H9 (cell line): ENCODE results near the gene DTNB. TPM values are rescaled to one million over a fixed set of nuclear protein-coding genes. Genes with fewer than 3 reads are reported as not detected.

Experiments
- DNase-seq: peaks from one replicate; pipeline ENCODE4 v3.0.0-alpha.2; 2017
- H2AFZ ChIP-seq: one replicate; pipeline ENCODE4 v1.6.1; 2013; ENCODE audit warnings: mild to moderate bottlenecking, low read length, control low read depth, moderate library complexity
- H2AK5ac ChIP-seq: 2 replicates; pipeline ENCODE4 v1.6.1; 2013; ENCODE audit warnings: low read length, control low read depth, mixed read lengths; ENCODE audit not compliant: insufficient read length
- H2BK120ac ChIP-seq: one replicate; pipeline ENCODE4 v1.6.1; 2013; ENCODE audit warnings: low read depth, mild to moderate bottlenecking, low read length, control low read depth, inconsistent platforms; ENCODE audit not compliant: poor library complexity, severe bottlenecking
- H2BK12ac ChIP-seq: 2 replicates; pipeline ENCODE4 v1.6.1; 2013; ENCODE audit warnings: low read length, control low read depth, mixed read lengths, low read depth; ENCODE audit not compliant: insufficient read length
- H2BK15ac ChIP-seq: 2 replicates; pipeline ENCODE4 v1.6.1; 2013; ENCODE audit warnings: low read depth, low read length, control low read depth
- H2BK20ac ChIP-seq: one replicate; pipeline ENCODE4 v1.6.1; 2013; ENCODE audit warnings: low read depth, mild to moderate bottlenecking, low read length, control low read depth, inconsistent platforms; ENCODE audit not compliant: poor library complexity, severe bottlenecking
- H2BK5ac ChIP-seq: 2 replicates; pipeline ENCODE4 v1.6.1; 2013; ENCODE audit warnings: low read length, control low read depth, mixed read lengths; ENCODE audit not compliant: insufficient read length
- H3K14ac ChIP-seq: 2 replicates; pipeline ENCODE4 v1.6.1; 2013; ENCODE audit warnings: low read length, control low read depth; ENCODE audit not compliant: insufficient read depth
- H3K18ac ChIP-seq: 2 replicates; pipeline ENCODE4 v1.6.1; 2013; ENCODE audit warnings: low read depth, mild to moderate bottlenecking, mixed read lengths, low read length, control low read depth; ENCODE audit not compliant: insufficient read length
- H3K23ac ChIP-seq: 2 replicates; pipeline ENCODE4 v1.6.1; 2013; ENCODE audit warnings: low read length, control low read depth, mixed read lengths, low read depth; ENCODE audit not compliant: insufficient read length
- H3K23me2 ChIP-seq: 2 replicates; pipeline ENCODE4 v1.6.1; 2013; ENCODE audit warnings: low read depth, mild to moderate bottlenecking, mixed read lengths, low read length, control low read depth; ENCODE audit not compliant: insufficient read length, poor library complexity, severe bottlenecking
- H3K27ac ChIP-seq: 2 replicates; pipeline ENCODE4 v1.5.1; 2013; ENCODE audit warnings: low read length, control low read depth, mixed read lengths, low read depth; ENCODE audit not compliant: insufficient read length
- H3K27me3 ChIP-seq: 2 replicates; pipeline ENCODE4 v1.6.1; 2013; ENCODE audit warnings: low read length, control low read depth, inconsistent platforms; ENCODE audit not compliant: insufficient read depth
- H3K4ac ChIP-seq: 2 replicates; pipeline ENCODE4 v1.6.1; 2013; ENCODE audit warnings: low read depth, mild to moderate bottlenecking, control low read depth, inconsistent platforms, low read length, moderate library complexity
- H3K4me1 ChIP-seq: 2 replicates; pipeline ENCODE4 v1.6.1; 2013; ENCODE audit warnings: low read length, control low read depth, inconsistent platforms; ENCODE audit not compliant: insufficient read depth
- H3K4me2 ChIP-seq: 2 replicates; pipeline ENCODE4 v1.6.1; 2013; ENCODE audit warnings: low read length, control low read depth, mixed read lengths; ENCODE audit not compliant: insufficient read length, insufficient read depth
- H3K56ac ChIP-seq: 2 replicates; pipeline ENCODE4 v1.6.1; 2013; ENCODE audit warnings: low read depth, mild to moderate bottlenecking, mixed read lengths, low read length, control low read depth; ENCODE audit not compliant: insufficient read length
- H3K79me1 ChIP-seq: 2 replicates; pipeline ENCODE4 v1.6.1; 2013; ENCODE audit warnings: low read depth, mild to moderate bottlenecking, moderate library complexity, low read length, control low read depth, inconsistent platforms; ENCODE audit not compliant: insufficient read depth, poor library complexity, severe bottlenecking
- H3K79me2 ChIP-seq: 2 replicates; pipeline ENCODE4 v1.6.1; 2013; ENCODE audit warnings: low read length, control low read depth, inconsistent platforms; ENCODE audit not compliant: insufficient read depth
- H3K9ac ChIP-seq: 2 replicates; pipeline ENCODE4 v1.6.1; 2013; ENCODE audit warnings: low read length, control low read depth, mixed read lengths; ENCODE audit not compliant: insufficient read length; ENCODE audit errors: extremely low read depth
- H3K9me3 ChIP-seq: one replicate; pipeline ENCODE4 v1.6.1; 2013; ENCODE audit warnings: low read depth, low read length, inconsistent platforms; ENCODE audit not compliant: control insufficient read depth
- H3T11ph ChIP-seq: one replicate; pipeline ENCODE4 v1.6.1; 2013; ENCODE audit warnings: mild to moderate bottlenecking, low read length, control low read depth, inconsistent platforms
- H4K20me1 ChIP-seq: one replicate; pipeline ENCODE4 v1.6.1; 2013; ENCODE audit not compliant: control insufficient read depth, insufficient read length, insufficient read depth
- H4K5ac ChIP-seq: 2 replicates; pipeline ENCODE4 v1.6.1; 2013; ENCODE audit warnings: low read depth, mild to moderate bottlenecking, mixed read lengths, low read length, control low read depth; ENCODE audit not compliant: insufficient read length
- H4K8ac ChIP-seq: replicated peaks from 2 replicates; pipeline ENCODE4 v1.6.1; 2013; ENCODE audit warnings: low read length, control low read depth, mixed read lengths, low read depth; ENCODE audit not compliant: insufficient read length
- H4K91ac ChIP-seq: 2 replicates; pipeline ENCODE4 v1.6.1; 2013; ENCODE audit warnings: low read depth, mild to moderate bottlenecking, moderate library complexity, mixed read lengths, low read length, control low read depth; ENCODE audit not compliant: insufficient read length
- H3K27ac Mint-ChIP-seq, 3 experiments: 2 replicates in 2 of 3; 3 replicates in 1 of 3; pipeline ENCODE4 v1.8.0; 2020 to 2021; ENCODE audit warnings: mixed read lengths in 3 of 3, mild to moderate bottlenecking in 1 of 3, moderate library complexity in 1 of 3
- H3K27me3 Mint-ChIP-seq: 2 replicates; pipeline ENCODE4 v1.8.0; 2021; ENCODE audit warnings: low read depth, mild to moderate bottlenecking, moderate library complexity, mixed read lengths
- H3K36me3 Mint-ChIP-seq, 3 experiments: 2 replicates in 2 of 3; 3 replicates in 1 of 3; pipeline ENCODE4 v1.8.0; 2020 to 2021; ENCODE audit warnings: low read depth in 3 of 3, mixed read lengths in 3 of 3; ENCODE audit not compliant: insufficient read depth in 1 of 3
- H3K4me1 Mint-ChIP-seq, 2 experiments: 2 replicates each; pipeline ENCODE4 v1.8.0; 2020; ENCODE audit warnings: mixed read lengths in 2 of 2
- H3K4me3 Mint-ChIP-seq, 2 experiments: 2 replicates in 1 of 2; 3 replicates in 1 of 2; pipeline ENCODE4 v1.8.0; 2020 to 2021; ENCODE audit warnings: mild to moderate bottlenecking in 2 of 2, mixed read lengths in 2 of 2, moderate library complexity in 1 of 2
- H3K9me3 Mint-ChIP-seq, 2 experiments: 2 replicates in 1 of 2; 3 replicates in 1 of 2; pipeline ENCODE4 v1.8.0; 2020; ENCODE audit warnings: mild to moderate bottlenecking in 2 of 2, mixed read lengths in 2 of 2, moderate library complexity in 1 of 2
- CTCF ChIP-seq: fragments of 200-600 bp; sonication (generic); conservative IDR thresholded peaks from 3 replicates; pipeline ENCODE4 v1.8.0; 2021; ENCODE audit warnings: antibody characterized with exemption, mild to moderate bottlenecking
- WGBS: extraction: QIAGEN DNeasy Blood & Tissue Kit; methylation state at CpG from one replicate; pipeline ENCODE4 v1.1.7; 2013; ENCODE audit warnings: missing lambda C conversion rate, low lambda C conversion rate, mixed read lengths; ENCODE audit not compliant: insufficient read length; ENCODE audit errors: extremely low coverage; 5-methylcytosine and 5-hydroxymethylcytosine counted together
- total RNA-seq: library from RNA; stranded (reverse); gene quantifications from 2 replicates; pipeline ENCODE4 v1.2.1, GENCODE V29; 2021

Gene DTNB
- total RNA-seq, 1 experiment from 2014 or later, result 26.7 TPM

- Histone ChIP-seq H3K4ac (no peak overlapping the region), H3K23me2 (no peaks in the 10 kb centered on the region), H3K56ac (no peak overlapping the region), H2BK120ac (no peak overlapping the region), H3T11ph (no peak overlapping the region), H2BK20ac (no peak overlapping the region), H3K4me1 (no peaks in the 10 kb centered on the region), H2BK5ac (no peak overlapping the region), H3K79me1 (no peaks in the 10 kb centered on the region), H3K27me3 (no peaks in the 10 kb centered on the region), H2BK15ac (no peak overlapping the region), H4K5ac (no peak overlapping the region), H3K14ac (no peak overlapping the region), H3K79me2 (no peaks in the 10 kb centered on the region), H3K23ac (no peak overlapping the region), H2BK12ac (no peak overlapping the region), H3K18ac (no peak overlapping the region), H3K4me2 (no peak overlapping the region), H3K9ac (no peak overlapping the region), H4K91ac (no peak overlapping the region), H2AK5ac (no peak overlapping the region), H4K20me1 (no peaks in the 10 kb centered on the region), H4K8ac (no peak overlapping the region), H3K9me3 (no peaks in the 10 kb centered on the region), H2AFZ (no peak overlapping the region), H3K27ac (no peak overlapping the region)
- Mint-ChIP-seq H3K36me3 (peaks cover 18 to 30% (median 20%) of the 10 kb centered on the region in 3 experiments), H3K27me3 (0 out of 2 replicates have a peak, but pooled peaks cover 2% of the 10 kb centered on the region), H3K4me1 (peaks cover 11 to 17% of the 10 kb centered on the region in 2 experiments; a peak in 3 of 4 replicates), H3K27ac (peak overlapping the region in 2 of 3 experiments; percentile 15 to 80; a peak in 3 of 7 replicates), H3K9me3 (no peaks in the 10 kb centered on the region), H3K4me3 (no peak overlapping the region)
- TF ChIP-seq CTCF, result no peak
- DNase-seq, result no peak
- no CpG with 5 or more reads among the region's 19 CpGs for WGBS
These were observed 286.2 kb downstream of the DTNB start for GRCh38 chr2:25386971-25387875.
